SK-N-SH (cell line): ENCODE results near the gene TCP11L1. TPM values are rescaled to one million over a fixed set of nuclear protein-coding genes. Genes with fewer than 3 reads are reported as not detected.

Source experiments
- CTCF ChIA-PET: fragments of 300-600, 350-600 bp; formaldehyde crosslinking; extraction: SDS; loops from one replicate; lab custom pipeline; 2021; lab: Yijun Ruan, JAX
- POLR2A ChIA-PET: fragments of 350-600 bp; sonication (Branson Sonifier 250); formaldehyde crosslinking; extraction: SDS; loops from one replicate; lab custom pipeline; 2020; ENCODE audit warnings: antibody characterized with exemption, inconsistent platforms; lab: Yijun Ruan, JAX
- DNase-seq: peaks from one replicate; pipeline ENCODE4 v3.0.0; 2012
- H2AFZ ChIP-seq: fragments of 200-600 bp; sonication (generic); 2 replicates; pipeline ENCODE4 v1.8.1; 2016; ENCODE audit warnings: antibody characterized with exemption, mild to moderate bottlenecking, low read depth
- H3F3A ChIP-seq: fragments of 200-600 bp; sonication (generic); replicated peaks from 2 replicates; pipeline ENCODE3; 2016; ENCODE audit warnings: antibody characterized with exemption, mild to moderate bottlenecking; ENCODE audit not compliant: insufficient read depth
- H3K27ac ChIP-seq, 2 experiments: fragments of 200-500 bp in 1 of 2; fragments of 200-600 bp in 1 of 2; sonication (Bioruptor generic) in 1 of 2; sonication (generic), shearing (Covaris generic) in 1 of 2; 2 replicates each; pipeline versions ENCODE4 v1.5.1 to v1.6.1; 2014 to 2016; ENCODE audit warnings: low read depth in 2 of 2, inconsistent platforms in 1 of 2, low read length in 1 of 2, mild to moderate bottlenecking in 1 of 2, mixed read lengths in 1 of 2
- H3K27me3 ChIP-seq: fragments of 200-600 bp; sonication (generic), shearing (Covaris generic); 2 replicates; pipeline ENCODE4 v1.6.1; 2016; ENCODE audit warnings: mixed run types; ENCODE audit not compliant: insufficient read depth
- H3K36me3 ChIP-seq, 2 experiments: fragments of 200-500 bp in 1 of 2; fragments of 200-600 bp in 1 of 2; sonication (Bioruptor generic) in 1 of 2; sonication (generic) in 1 of 2; replicated peaks in 1 of 2; 2 replicates each; pipeline versions ENCODE3 to v1.5.1; 2014 to 2016; ENCODE audit warnings: low read length in 1 of 2, mild to moderate bottlenecking in 1 of 2; ENCODE audit not compliant: insufficient read depth in 2 of 2, control insufficient read depth in 1 of 2
- H3K4me1 ChIP-seq, 2 experiments: fragments of 200-500 bp in 1 of 2; fragments of 200-600 bp in 1 of 2; sonication (Bioruptor generic) in 1 of 2; sonication (generic), shearing (Covaris generic) in 1 of 2; 2 replicates each; pipeline versions ENCODE4 v1.5.1 to v1.6.1; 2014 to 2016; ENCODE audit warnings: low read depth in 1 of 2, low read length in 1 of 2, mixed run types in 1 of 2; ENCODE audit not compliant: insufficient read depth in 2 of 2, control insufficient read depth in 1 of 2
- H3K4me2 ChIP-seq: fragments of 200-600 bp; sonication (generic), shearing (Covaris generic); 2 replicates; pipeline ENCODE4 v1.6.1; 2017; ENCODE audit warnings: mixed run types
- H3K4me3 ChIP-seq, 2 experiments: fragments of 200-500 bp in 1 of 2; fragments of 200-600 bp in 1 of 2; sonication (Bioruptor generic) in 1 of 2; sonication (generic), shearing (Covaris generic) in 1 of 2; 2 replicates each; pipeline versions ENCODE4 v1.5.1 to v1.8.1; 2014 to 2016; ENCODE audit warnings: low read depth in 2 of 2, inconsistent platforms in 1 of 2, low read length in 1 of 2, mild to moderate bottlenecking in 1 of 2, mixed read lengths in 1 of 2, moderate library complexity in 1 of 2
- H3K79me2 ChIP-seq: fragments of 200-600 bp; sonication (generic); 2 replicates; pipeline ENCODE4 v1.8.1; 2017; ENCODE audit warnings: mild to moderate bottlenecking; ENCODE audit not compliant: insufficient read depth
- H3K9ac ChIP-seq: fragments of 200-600 bp; sonication (generic); 2 replicates; pipeline ENCODE4 v1.6.1; 2017; ENCODE audit warnings: mixed run types
- H3K9me2 ChIP-seq: fragments of 200-600 bp; sonication (generic); 2 replicates; pipeline ENCODE4 v1.6.1; 2017; ENCODE audit warnings: mixed run types
- H3K9me3 ChIP-seq: fragments of 200-600 bp; sonication (generic); 2 replicates; pipeline ENCODE4 v1.6.1; 2017; ENCODE audit warnings: mixed run types, mild to moderate bottlenecking, moderate library complexity
- H4K20me1 ChIP-seq: fragments of 200-600 bp; sonication (generic); 2 replicates; pipeline ENCODE4 v1.6.1; 2017; ENCODE audit warnings: mild to moderate bottlenecking, mixed run types; ENCODE audit not compliant: insufficient read depth
- CHD2 ChIP-seq: fragments of 150-350 bp; IDR thresholded peaks from 2 replicates; pipeline ENCODE4 v1.6.1; 2018; ENCODE audit warnings: low read length; ENCODE audit not compliant: partially characterized antibody
- FOXM1 ChIP-seq: IDR thresholded peaks from 2 replicates; pipeline ENCODE4 v1.4.0; 2012; ENCODE audit warnings: low read depth, mild to moderate bottlenecking
- GABPA ChIP-seq: IDR thresholded peaks from 2 replicates; pipeline ENCODE4 v1.4.0; 2012; ENCODE audit warnings: low read depth, mild to moderate bottlenecking
- IRF3 ChIP-seq: fragments of 150-350 bp; IDR thresholded peaks from 2 replicates; pipeline ENCODE4 v1.6.1; 2016; ENCODE audit warnings: mild to moderate bottlenecking, low read depth, low read length
- MEF2A ChIP-seq: IDR thresholded peaks from 2 replicates; pipeline ENCODE4 v1.4.0; 2012; ENCODE audit warnings: low read depth, borderline replicate concordance
- NFIC ChIP-seq: IDR thresholded peaks from 2 replicates; pipeline ENCODE4 v1.4.0; 2012; ENCODE audit warnings: borderline replicate concordance
- POLR2AphosphoS5 ChIP-seq: IDR thresholded peaks from 2 replicates; pipeline ENCODE4 v1.6.1; 2012; ENCODE audit warnings: low read depth, low read length
- REST ChIP-seq: IDR thresholded peaks from 2 replicates; pipeline ENCODE4 v1.6.1; 2012; ENCODE audit warnings: mild to moderate bottlenecking, low read depth, low read length, moderate library complexity
- RXRA ChIP-seq: IDR thresholded peaks from 2 replicates; pipeline ENCODE4 v1.4.0; 2012; ENCODE audit warnings: low read depth, mild to moderate bottlenecking, borderline replicate concordance
- SIN3A ChIP-seq: IDR thresholded peaks from 2 replicates; pipeline ENCODE4 v1.6.1; 2012; ENCODE audit warnings: low read depth, mild to moderate bottlenecking, low read length, moderate library complexity, borderline replicate concordance
- TAF1 ChIP-seq: IDR thresholded peaks from 2 replicates; pipeline ENCODE4 v1.6.1; 2012; ENCODE audit warnings: low read depth, mild to moderate bottlenecking, low read length, moderate library complexity, borderline replicate concordance
- TCF12 ChIP-seq: IDR thresholded peaks from 2 replicates; pipeline ENCODE4 v1.4.0; 2012
- ZBTB33 ChIP-seq: IDR thresholded peaks from 2 replicates; pipeline ENCODE4 v1.4.0; 2012; ENCODE audit warnings: low read depth, borderline replicate concordance
- polyA plus RNA-seq, 3 experiments: library from polyadenylated mRNA; depleted of rRNA; stranded (reverse); fragments of >200 nt; gene quantifications; 2 replicates each; pipeline ENCODE4 v1.2.3, GENCODE V29; 2012
- TF ChIP-seq, protein P1 (sequence below): fragments of 200-600 bp; sonication (generic); IDR thresholded peaks from 2 replicates; pipeline ENCODE4 v1.6.1; 2017; ENCODE audit warnings: antibody characterized with exemption, mild to moderate bottlenecking, moderate library complexity
- TF ChIP-seq, protein P2 (sequence below): IDR thresholded peaks from 2 replicates; pipeline ENCODE4; 2012

The TCP11L1 gene
- polyA plus RNA-seq, 1 of the 3 experiments (the other 2 are of a cell fraction), result 12.7 TPM

DNA sequence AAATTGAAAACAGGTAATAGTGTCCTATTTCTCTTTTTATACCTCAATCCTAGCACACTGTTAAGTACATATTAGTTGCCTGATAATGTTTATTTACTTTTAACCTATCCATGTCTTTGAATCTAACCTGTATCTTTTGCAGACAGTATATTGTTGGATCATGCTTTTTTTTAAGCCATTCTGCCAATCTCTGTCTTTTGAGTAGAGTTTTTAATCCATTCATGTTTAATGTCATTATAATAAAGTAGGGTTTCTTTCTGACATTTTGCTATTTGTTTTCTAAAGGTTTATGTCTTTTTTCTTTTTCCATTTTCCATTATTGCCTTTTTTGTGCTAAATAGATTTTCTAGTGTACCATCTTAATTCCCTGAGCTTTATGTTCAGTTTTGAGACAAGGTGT is 47.5 kb upstream of the TCP11L1 start:
- Histone ChIP-seq H3K27ac (no peak overlapping the region), H3K36me3 (no peaks in the 10 kb centered on the region), H3K27me3 (no peaks in the 10 kb centered on the region), H3K4me3 (no peak overlapping the region), H3K9me3 (0 out of 2 replicates have a peak, but pooled peaks cover 3% of the 10 kb centered on the region), H3K9me2 (no peaks in the 10 kb centered on the region), H3K9ac (no peak overlapping the region), H3F3A (no peaks in the 10 kb centered on the region), H3K79me2 (no peaks in the 10 kb centered on the region), H3K4me2 (no peak overlapping the region), H4K20me1 (no peaks in the 10 kb centered on the region), H3K4me1 (no peaks in the 10 kb centered on the region), H2AFZ (no peak overlapping the region)
- POLR2A ChIA-PET, result no interaction called here
- TF ChIP-seq IRF3, result no peak
- TF ChIP-seq SIN3A, result no peak
- no peak for TF ChIP-seq ZBTB33
- TF ChIP-seq TCF12, result no peak
- TF ChIP-seq POLR2AphosphoS5, result no peak
- no peak for TF ChIP-seq RXRA
- no peak for TF ChIP-seq FOXM1
- no peak for TF ChIP-seq CHD2
- no peak for TF ChIP-seq TAF1
- no peak for TF ChIP-seq MEF2A
- CTCF ChIA-PET, result interaction anchor here (1.2 kb wide), 1 partner anchor 11 kb away, joined by 3 read pairs; no protein-coding TSS in a partner anchor
- DNase-seq, result no peak

DNA sequence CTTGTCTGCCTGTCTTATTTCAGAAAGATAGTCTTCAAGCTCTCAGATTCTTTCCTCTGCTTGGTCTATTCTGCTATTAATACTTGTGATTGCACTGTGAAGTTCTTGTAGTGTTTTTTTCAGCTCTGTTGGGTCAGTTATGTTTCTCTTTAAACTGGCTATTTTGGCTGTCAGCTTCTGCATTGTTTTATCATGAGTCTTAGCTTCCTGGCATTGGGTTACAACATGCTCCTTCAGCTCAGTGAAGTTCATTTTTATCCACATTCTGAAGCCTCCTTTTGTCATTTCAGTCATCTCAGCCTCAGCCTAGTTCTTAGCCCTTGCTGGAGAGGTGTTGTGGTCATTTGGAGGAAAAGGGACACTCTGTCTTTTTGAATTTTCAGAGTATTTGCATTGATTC is 39.2 kb upstream of the TCP11L1 start:
- CTCF ChIA-PET, result interaction anchor here (0.9 to 1.4 kb wide), 2 partner anchors 13 to 65 kb away, joined by 3 read pairs; no protein-coding TSS in a partner anchor
- peak overlapping the region; percentile 32 for H3K4me2 ChIP-seq
- no peak for TF ChIP-seq GABPA
- TF ChIP-seq SIN3A, result peak; percentile 60; the same call in 1 of the 2 replicates
- TF ChIP-seq, protein P1, sequence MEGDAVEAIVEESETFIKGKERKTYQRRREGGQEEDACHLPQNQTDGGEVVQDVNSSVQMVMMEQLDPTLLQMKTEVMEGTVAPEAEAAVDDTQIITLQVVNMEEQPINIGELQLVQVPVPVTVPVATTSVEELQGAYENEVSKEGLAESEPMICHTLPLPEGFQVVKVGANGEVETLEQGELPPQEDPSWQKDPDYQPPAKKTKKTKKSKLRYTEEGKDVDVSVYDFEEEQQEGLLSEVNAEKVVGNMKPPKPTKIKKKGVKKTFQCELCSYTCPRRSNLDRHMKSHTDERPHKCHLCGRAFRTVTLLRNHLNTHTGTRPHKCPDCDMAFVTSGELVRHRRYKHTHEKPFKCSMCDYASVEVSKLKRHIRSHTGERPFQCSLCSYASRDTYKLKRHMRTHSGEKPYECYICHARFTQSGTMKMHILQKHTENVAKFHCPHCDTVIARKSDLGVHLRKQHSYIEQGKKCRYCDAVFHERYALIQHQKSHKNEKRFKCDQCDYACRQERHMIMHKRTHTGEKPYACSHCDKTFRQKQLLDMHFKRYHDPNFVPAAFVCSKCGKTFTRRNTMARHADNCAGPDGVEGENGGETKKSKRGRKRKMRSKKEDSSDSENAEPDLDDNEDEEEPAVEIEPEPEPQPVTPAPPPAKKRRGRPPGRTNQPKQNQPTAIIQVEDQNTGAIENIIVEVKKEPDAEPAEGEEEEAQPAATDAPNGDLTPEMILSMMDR, result no peak
- no peak for TF ChIP-seq REST
- peak; percentile 55 for TF ChIP-seq NFIC
- no peak for TF ChIP-seq ZBTB33
- TF ChIP-seq, protein P2, sequence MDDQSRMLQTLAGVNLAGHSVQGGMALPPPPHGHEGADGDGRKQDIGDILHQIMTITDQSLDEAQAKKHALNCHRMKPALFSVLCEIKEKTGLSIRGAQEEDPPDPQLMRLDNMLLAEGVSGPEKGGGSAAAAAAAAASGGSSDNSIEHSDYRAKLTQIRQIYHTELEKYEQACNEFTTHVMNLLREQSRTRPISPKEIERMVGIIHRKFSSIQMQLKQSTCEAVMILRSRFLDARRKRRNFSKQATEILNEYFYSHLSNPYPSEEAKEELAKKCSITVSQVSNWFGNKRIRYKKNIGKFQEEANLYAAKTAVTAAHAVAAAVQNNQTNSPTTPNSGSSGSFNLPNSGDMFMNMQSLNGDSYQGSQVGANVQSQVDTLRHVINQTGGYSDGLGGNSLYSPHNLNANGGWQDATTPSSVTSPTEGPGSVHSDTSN, result peak; percentile 61
- TF ChIP-seq FOXM1, result no peak

More for the DNA sequence above, 39.2 kb upstream of the TCP11L1 start:
- no peak overlapping the region for H3K9ac ChIP-seq
- no peak overlapping the region for H3K4me3 ChIP-seq
- no peak for DNase-seq
- 0 out of 2 replicates have a peak overlapping the region, but pooled peaks have one; percentile 23 for H2AFZ ChIP-seq
- no peaks in the 10 kb centered on the region for H4K20me1 ChIP-seq
- H3K27ac ChIP-seq, result peak overlapping the region; percentile 50 to 77; a peak in 3 of 4 replicates
- no peaks in the 10 kb centered on the region for H3K36me3 ChIP-seq
- H3K9me3 ChIP-seq, result peaks cover 5% of the 10 kb centered on the region; the same call in 1 of the 2 replicates
- POLR2A ChIA-PET, result no interaction called here
- no peaks in the 10 kb centered on the region for H3K9me2 ChIP-seq
- peaks cover 0 to 10% of the 10 kb centered on the region in 2 experiments; a peak in 2 of 4 replicates for H3K4me1 ChIP-seq
- H3K79me2 ChIP-seq, result no peaks in the 10 kb centered on the region
- no peaks in the 10 kb centered on the region for H3K27me3 ChIP-seq
- H3F3A ChIP-seq, result peaks cover 13% of the 10 kb centered on the region
